RWPE2 (cell line): ENCODE results near the gene ZDHHC11.

ENCODE experiments used
- ATAC-seq: fragments of 200-7000 bp; cut with Tn5 transposase; 3 replicates; pipeline ENCODE4 v1.9.1; 2021; ENCODE audit warnings: low read depth
- DNase-seq: peaks from one replicate; pipeline ENCODE4 v3.0.0-alpha.2; 2020; ENCODE audit warnings: low spot score
- H3K27ac ChIP-seq: fragments of 450-650 bp; 2 replicates; pipeline ENCODE4 v1.5.1; 2017; ENCODE audit warnings: mild to moderate bottlenecking; ENCODE audit not compliant: poor library complexity, severe bottlenecking
- H3K27me3 ChIP-seq: fragments of 250-450 bp; sonication (Bioruptor Pico); 2 replicates; pipeline ENCODE4 v1.5.1; 2021; ENCODE audit warnings: mild to moderate bottlenecking, moderate library complexity; ENCODE audit not compliant: insufficient read depth, poor library complexity, severe bottlenecking
- H3K36me3 ChIP-seq: fragments of 250-450 bp; sonication (Bioruptor Pico); 2 replicates; pipeline ENCODE4 v1.5.1; 2020; ENCODE audit warnings: low read depth, mild to moderate bottlenecking, moderate library complexity
- H3K4me1 ChIP-seq: fragments of 250-450 bp; sonication (Bioruptor Pico); 2 replicates; pipeline ENCODE4 v1.5.1; 2021; ENCODE audit warnings: mild to moderate bottlenecking, moderate library complexity; ENCODE audit not compliant: insufficient read depth, poor library complexity, severe bottlenecking
- H3K4me3 ChIP-seq: fragments of 250-450 bp; sonication (Bioruptor Pico); 2 replicates; pipeline ENCODE4 v1.5.1; 2021; ENCODE audit warnings: mild to moderate bottlenecking, moderate library complexity; ENCODE audit not compliant: severe bottlenecking
- H3K9me3 ChIP-seq: fragments of 250-450 bp; sonication (Bioruptor Pico); 2 replicates; pipeline ENCODE4 v1.5.1; 2021; ENCODE audit warnings: mild to moderate bottlenecking, moderate library complexity; ENCODE audit not compliant: severe bottlenecking
- CTCF ChIP-seq: fragments of 450-650 bp; IDR thresholded peaks from one replicate; pipeline ENCODE4 v1.5.1; 2017; ENCODE audit warnings: mild to moderate bottlenecking, moderate library complexity; ENCODE audit not compliant: poor library complexity, severe bottlenecking

Gene ZDHHC11

GRCh38 chr5:761854-762710, 88.7 kb downstream of the ZDHHC11 start:
- Histone ChIP-seq H3K4me1 (no peaks in the 10 kb centered on the region), H3K9me3 (no peaks in the 10 kb centered on the region), H3K27me3 (no peaks in the 10 kb centered on the region), H3K36me3 (no peaks in the 10 kb centered on the region), H3K4me3 (no peak overlapping the region), H3K27ac (no peak overlapping the region)
- ATAC-seq (no peak), DNase-seq (peak; percentile 65)
- TF ChIP-seq CTCF = no peak

- Histone ChIP-seq H3K9me3 (no peaks in the 10 kb centered on the region), H3K4me3 (no peak overlapping the region), H3K27me3 (no peaks in the 10 kb centered on the region), H3K36me3 (no peaks in the 10 kb centered on the region), H3K27ac (no peak overlapping the region), H3K4me1 (no peaks in the 10 kb centered on the region)
- ATAC-seq (no peak), DNase-seq (peak; percentile 60)
- TF ChIP-seq CTCF = no peak
These were observed 89.6 kb downstream of the ZDHHC11 start for GRCh38 chr5:761059-761771.

- no peak for TF ChIP-seq CTCF
- ATAC-seq = no peak
- H3K4me3 ChIP-seq = no peak overlapping the region
- H3K4me1 ChIP-seq = no peaks in the 10 kb centered on the region
- peak; percentile 73 for DNase-seq
- H3K27me3 ChIP-seq = no peaks in the 10 kb centered on the region
- no peaks in the 10 kb centered on the region for H3K9me3 ChIP-seq
- H3K36me3 ChIP-seq = no peaks in the 10 kb centered on the region
- no peak overlapping the region for H3K27ac ChIP-seq
These were observed 90.3 kb downstream of the ZDHHC11 start for GRCh38 chr5:760363-761058.

GRCh38 chr5:759781-760362, 90.9 kb downstream of the ZDHHC11 start:
- DNase-seq = peak; percentile 63
- no peak overlapping the region for H3K4me3 ChIP-seq
- no peak overlapping the region for H3K27ac ChIP-seq
- no peak for TF ChIP-seq CTCF
- no peaks in the 10 kb centered on the region for H3K9me3 ChIP-seq
- no peaks in the 10 kb centered on the region for H3K4me1 ChIP-seq
- H3K27me3 ChIP-seq = no peaks in the 10 kb centered on the region
- no peak for ATAC-seq
- no peaks in the 10 kb centered on the region for H3K36me3 ChIP-seq
